SJCRH30 (cell line): ENCODE data around the gene MCL1. TPM values are rescaled to one million over a fixed set of nuclear protein-coding genes. Genes with fewer than 3 reads are reported as not detected.

Source experiments
- DNase-seq, 2 experiments: peaks; one replicate each; pipeline ENCODE4 v3.0.0-alpha.2; 2015 to 2020
- H3K27ac ChIP-seq: fragments of 250-450 bp; sonication (Bioruptor Pico); 2 replicates; pipeline ENCODE4 v1.5.1; 2020; ENCODE audit warnings: mild to moderate bottlenecking, moderate library complexity
- H3K27me3 ChIP-seq: fragments of 250-450 bp; sonication (Bioruptor Pico); 2 replicates; pipeline ENCODE4 v1.5.1; 2020; ENCODE audit warnings: mild to moderate bottlenecking, moderate library complexity
- H3K36me3 ChIP-seq: fragments of 250-450 bp; sonication (Bioruptor Pico); 2 replicates; pipeline ENCODE4 v1.5.1; 2020; ENCODE audit warnings: mild to moderate bottlenecking, moderate library complexity
- H3K4me1 ChIP-seq: fragments of 250-450 bp; sonication (Bioruptor Pico); 2 replicates; pipeline ENCODE4 v1.5.1; 2020; ENCODE audit warnings: mild to moderate bottlenecking, moderate library complexity
- H3K4me3 ChIP-seq: fragments of 250-450 bp; sonication (Bioruptor Pico); 2 replicates; pipeline ENCODE4 v1.5.1; 2020; ENCODE audit warnings: mild to moderate bottlenecking, moderate library complexity
- H3K9me3 ChIP-seq: fragments of 250-450 bp; sonication (Bioruptor Pico); replicated peaks from 2 replicates; pipeline ENCODE4 v1.5.1; 2020; ENCODE audit warnings: mild to moderate bottlenecking, moderate library complexity
- total RNA-seq: library from RNA; depleted of rRNA; stranded (reverse); fragments of >200 nt; shearing (Covaris generic); gene quantifications from 2 replicates; pipeline ENCODE4 v1.2.3, GENCODE V29; 2014; rRNA removed

The MCL1 gene
- total RNA-seq, 1 experiment from 2014 or later = 104 TPM

DNA sequence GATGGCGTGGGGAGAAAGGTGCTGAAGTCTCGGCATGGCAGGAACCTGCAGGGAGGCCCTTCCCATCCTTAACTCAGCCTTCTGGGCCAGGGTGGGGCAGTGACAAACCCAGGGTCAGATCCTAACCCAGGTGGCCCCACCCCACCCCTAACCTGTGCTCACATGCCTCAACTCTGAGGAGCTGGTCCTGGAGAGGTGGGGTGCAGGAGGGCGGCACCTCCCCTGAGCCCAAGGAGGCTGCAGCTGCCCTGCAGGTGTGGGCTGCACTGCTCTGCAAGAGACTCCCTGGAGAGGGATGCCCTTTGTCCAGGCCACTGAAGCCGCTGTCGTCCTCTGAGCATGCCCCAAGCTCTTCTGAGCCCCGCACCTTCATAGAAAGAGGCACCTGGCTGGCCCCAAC lies 45.4 kb downstream of the MCL1 start:
- H3K4me1 ChIP-seq = peaks cover 11% of the 10 kb centered on the region
- H3K9me3 ChIP-seq = no peaks in the 10 kb centered on the region
- no peaks in the 10 kb centered on the region for H3K27me3 ChIP-seq
- no peak for DNase-seq
- H3K4me3 ChIP-seq = no peak overlapping the region
- H3K27ac ChIP-seq = no peak overlapping the region
- H3K36me3 ChIP-seq = no peaks in the 10 kb centered on the region

- peaks cover 11% of the 10 kb centered on the region for H3K4me1 ChIP-seq
- no peak for DNase-seq
- no peaks in the 10 kb centered on the region for H3K36me3 ChIP-seq
- no peak overlapping the region for H3K4me3 ChIP-seq
- H3K27ac ChIP-seq = no peak overlapping the region
- H3K9me3 ChIP-seq = no peaks in the 10 kb centered on the region
- no peaks in the 10 kb centered on the region for H3K27me3 ChIP-seq
Measured at GRCh38 chr1:150532860-150533259, 46.5 kb downstream of the MCL1 start.

- H3K4me3 ChIP-seq = no peak overlapping the region
- H3K36me3 ChIP-seq = no peaks in the 10 kb centered on the region
- no peaks in the 10 kb centered on the region for H3K27me3 ChIP-seq
- no peak overlapping the region for H3K27ac ChIP-seq
- H3K9me3 ChIP-seq = no peaks in the 10 kb centered on the region
- peaks cover 11% of the 10 kb centered on the region for H3K4me1 ChIP-seq
- DNase-seq = no peak
Measured at GRCh38 chr1:150530491-150531159, 48.8 kb downstream of the MCL1 start.

DNA sequence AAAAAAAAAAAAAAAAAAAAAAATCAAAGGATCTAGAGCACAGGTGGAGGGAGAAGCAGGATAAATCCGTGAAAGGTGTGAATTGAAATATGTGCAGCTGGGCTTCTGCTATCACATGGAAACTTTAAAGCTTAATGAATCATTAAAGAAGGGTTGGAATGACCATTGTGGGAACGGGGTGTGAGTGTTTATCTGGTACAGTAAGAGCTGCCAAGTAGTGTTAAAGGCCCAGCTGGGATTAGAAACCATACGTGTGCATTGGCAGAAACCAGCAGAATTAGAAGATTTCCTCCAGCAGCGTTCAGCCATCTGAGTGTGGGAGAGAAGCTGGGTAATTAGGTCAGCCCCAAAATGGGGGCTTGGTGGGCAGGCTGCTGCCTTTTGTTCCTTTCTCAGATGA lies 50.4 kb downstream of the MCL1 start:
- Histone ChIP-seq H3K27me3 (no peaks in the 10 kb centered on the region), H3K9me3 (no peaks in the 10 kb centered on the region), H3K4me3 (no peak overlapping the region), H3K27ac (no peak overlapping the region), H3K36me3 (no peaks in the 10 kb centered on the region), H3K4me1 (no peaks in the 10 kb centered on the region)
- DNase-seq = no peak

DNA sequence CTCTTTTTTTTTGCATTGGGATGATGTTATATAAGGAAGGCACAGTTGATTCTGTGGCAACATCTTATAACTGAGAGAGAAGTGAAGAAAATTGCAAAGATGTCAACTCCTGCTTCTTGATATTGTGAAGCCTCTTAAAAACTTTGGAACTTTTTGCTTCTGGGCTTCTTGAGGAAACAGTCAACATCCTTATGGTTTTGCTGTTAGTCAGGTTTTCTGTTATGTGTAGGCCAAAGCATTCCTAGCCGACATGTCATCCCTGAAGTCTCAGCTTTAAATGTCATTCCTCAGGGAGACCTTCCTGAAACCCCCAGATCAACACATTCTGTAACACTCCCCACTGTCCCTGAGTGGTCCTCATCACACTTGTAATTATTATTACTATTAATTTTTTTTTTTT lies 51.2 kb downstream of the MCL1 start:
- H3K9me3 ChIP-seq = no peaks in the 10 kb centered on the region
- no peaks in the 10 kb centered on the region for H3K27me3 ChIP-seq
- DNase-seq = no peak
- H3K4me1 ChIP-seq = no peaks in the 10 kb centered on the region
- H3K36me3 ChIP-seq = no peaks in the 10 kb centered on the region
- H3K4me3 ChIP-seq = no peak overlapping the region
- H3K27ac ChIP-seq = no peak overlapping the region

DNA sequence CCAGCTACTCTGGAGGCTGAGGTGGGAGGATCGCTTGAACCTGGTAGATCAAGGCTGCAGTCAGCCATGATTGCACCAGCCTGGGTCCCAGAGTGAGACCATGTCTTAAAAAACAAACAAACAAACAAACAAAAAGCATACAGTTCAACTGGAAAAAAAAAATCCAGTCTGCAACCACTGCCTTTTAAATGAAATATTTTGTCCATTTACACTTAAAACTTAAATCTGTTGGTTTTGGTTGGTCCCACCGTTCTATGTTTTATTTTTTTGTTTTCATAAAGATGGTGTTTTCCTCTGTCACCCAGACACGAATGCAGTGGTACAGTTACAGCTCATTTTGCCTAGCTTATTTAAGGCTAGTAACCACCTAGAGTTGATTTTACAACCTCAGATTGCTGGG lies 54.1 kb downstream of the MCL1 start:
- Histone ChIP-seq H3K36me3 (no peaks in the 10 kb centered on the region), H3K9me3 (no peaks in the 10 kb centered on the region), H3K27me3 (no peaks in the 10 kb centered on the region), H3K4me1 (no peaks in the 10 kb centered on the region), H3K27ac (no peak overlapping the region), H3K4me3 (no peak overlapping the region)
- no peak for DNase-seq

Other genes with a start within 250 kb of the MCL1 start
- gene RPRD2, start 215.5 kb downstream of the MCL1 start, total RNA-seq = 14.6 and 15.5 TPM in 2 replicates
- 24.0 and 26.3 TPM in 2 replicates for gene TARS2, start 92.2 kb downstream of the MCL1 start, total RNA-seq
- 5.0 TPM in 2 replicates for gene ECM1, start 71.5 kb downstream of the MCL1 start, total RNA-seq
- 0.28 TPM in 1 of 2 replicates, not detected in the other for gene FALEC, start 63.9 kb downstream of the MCL1 start, total RNA-seq
- gene ADAMTSL4, start 30.2 kb downstream of the MCL1 start, total RNA-seq = not detected in 2 replicates
- gene ENSA, start 50.0 kb upstream of the MCL1 start, total RNA-seq = 89.3 and 91.6 TPM in 2 replicates
- gene GOLPH3L, start 117.5 kb upstream of the MCL1 start, total RNA-seq = 8.9 and 11.6 TPM in 2 replicates
- gene HORMAD1, start 141.3 kb upstream of the MCL1 start, total RNA-seq = 0.36 TPM in 1 of 2 replicates, not detected in the other
- gene CTSS, start 186.2 kb upstream of the MCL1 start, total RNA-seq = 14.2 and 14.4 TPM in 2 replicates
- gene CTSK, start 228.7 kb upstream of the MCL1 start, total RNA-seq = 0.97 and 1.3 TPM in 2 replicates